Neural cell (in vitro differentiated cells): ENCODE measurements around the gene UBAP2. TPM values are rescaled to one million over a fixed set of nuclear protein-coding genes. Genes with fewer than 3 reads are reported as not detected.

Experiments used
- H2AFZ ChIP-seq: fragments of 200-600, 300-800 bp; sonication (generic), shearing (Covaris generic); 2 replicates; pipeline ENCODE4 v1.6.0; 2014; ENCODE audit warnings: low read depth, mild to moderate bottlenecking, antibody characterized with exemption, low read length, moderate library complexity
- H3F3A ChIP-seq: fragments of 200-600 bp; shearing (Covaris generic); 2 replicates; pipeline ENCODE4 v1.6.1; 2016; ENCODE audit warnings: mild to moderate bottlenecking, moderate library complexity, mixed read lengths, antibody characterized with exemption, low read length; ENCODE audit not compliant: insufficient read depth, poor library complexity, severe bottlenecking
- H3K27ac ChIP-seq: fragments of 200-600, 300-800 bp; sonication (generic), shearing (Covaris generic); 2 replicates; pipeline ENCODE4 v1.5.1; 2014; ENCODE audit warnings: mild to moderate bottlenecking, low read length, moderate library complexity
- H3K27me3 ChIP-seq: fragments of 300-800, 200-600 bp; sonication (generic), shearing (Covaris generic); 2 replicates; pipeline ENCODE4 v1.6.0; 2014; ENCODE audit warnings: mild to moderate bottlenecking, low read depth, low read length, moderate library complexity; ENCODE audit not compliant: insufficient read depth
- H3K36me3 ChIP-seq: fragments of 300-800, 200-600 bp; sonication (generic), shearing (Covaris generic); 2 replicates; pipeline ENCODE4 v1.5.1; 2014; ENCODE audit warnings: mild to moderate bottlenecking, antibody characterized with exemption, low read length, moderate library complexity; ENCODE audit not compliant: insufficient read depth
- H3K4me2 ChIP-seq: fragments of 300-800, 200-600 bp; sonication (generic), shearing (Covaris generic); 2 replicates; pipeline ENCODE4 v1.6.0; 2014; ENCODE audit warnings: mild to moderate bottlenecking, low read length
- H3K4me3 ChIP-seq: fragments of 300-800, 200-600 bp; sonication (generic), shearing (Covaris generic); 2 replicates; pipeline ENCODE4 v1.5.1; 2014; ENCODE audit warnings: mild to moderate bottlenecking, low read length, moderate library complexity
- H3K79me2 ChIP-seq: fragments of 200-600 bp; shearing (Covaris generic); replicated peaks from 2 replicates; pipeline ENCODE4 v1.6.0; 2014; ENCODE audit warnings: mild to moderate bottlenecking, low read length, moderate library complexity; ENCODE audit not compliant: insufficient read depth
- H3K9ac ChIP-seq: fragments of 300-800, 200-600 bp; sonication (generic), shearing (Covaris generic); 2 replicates; pipeline ENCODE4 v1.6.1; 2016; ENCODE audit warnings: mild to moderate bottlenecking, low read length, mixed read lengths
- H3K9me2 ChIP-seq: fragments of 200-600 bp; shearing (Covaris generic); 2 replicates; pipeline ENCODE4 v1.6.1; 2016; ENCODE audit warnings: mild to moderate bottlenecking, low read length, mixed read lengths; ENCODE audit not compliant: insufficient read depth
- H3K9me3 ChIP-seq: fragments of 200-600, 300-800 bp; sonication (generic), shearing (Covaris generic); 2 replicates; pipeline ENCODE4 v1.6.1; 2016; ENCODE audit warnings: mild to moderate bottlenecking, mixed run types, low read length, moderate library complexity, mixed read lengths
- H4K20me1 ChIP-seq: fragments of 200-600 bp; shearing (Covaris generic); 2 replicates; pipeline ENCODE4 v1.6.1; 2016; ENCODE audit warnings: mild to moderate bottlenecking, mixed run types; ENCODE audit not compliant: insufficient read depth
- CTCF ChIP-seq: fragments of 450-650 bp; IDR thresholded peaks from 2 replicates; pipeline ENCODE4 v1.5.1; 2014; ENCODE audit warnings: antibody characterized with exemption, mild to moderate bottlenecking, moderate library complexity; ENCODE audit not compliant: poor library complexity, severe bottlenecking
- EP300 ChIP-seq: fragments of 450-650 bp; conservative IDR thresholded peaks from 2 replicates; pipeline ENCODE4 v1.6.1; 2014; ENCODE audit warnings: antibody characterized with exemption, mild to moderate bottlenecking, moderate library complexity; ENCODE audit not compliant: poor library complexity, severe bottlenecking
- EZH2 ChIP-seq: fragments of 200-600, 300-800 bp; shearing (Covaris generic), sonication (generic); IDR thresholded peaks from 2 replicates; pipeline ENCODE4 v1.6.1; 2014; ENCODE audit warnings: antibody characterized with exemption, low read length, borderline replicate concordance, mild to moderate bottlenecking; ENCODE audit not compliant: insufficient read depth, poor library complexity, severe bottlenecking
- MXI1 ChIP-seq: fragments of 450-650 bp; conservative IDR thresholded peaks from 2 replicates; pipeline ENCODE4 v1.6.1; 2014; ENCODE audit warnings: antibody characterized with exemption, mild to moderate bottlenecking; ENCODE audit not compliant: poor library complexity, severe bottlenecking
- POLR2AphosphoS5 ChIP-seq: IDR thresholded peaks from 2 replicates; pipeline ENCODE4 v1.6.1; 2012
- RAD21 ChIP-seq: fragments of 450-650 bp; conservative IDR thresholded peaks from 2 replicates; pipeline ENCODE4 v1.6.1; 2014; ENCODE audit warnings: antibody characterized with exemption, mild to moderate bottlenecking, moderate library complexity
- REST ChIP-seq: IDR thresholded peaks from 2 replicates; pipeline ENCODE4 v1.6.1; 2012; ENCODE audit warnings: borderline replicate concordance
- SMC3 ChIP-seq: fragments of 450-650 bp; conservative IDR thresholded peaks from 2 replicates; pipeline ENCODE4 v1.6.1; 2014; ENCODE audit warnings: antibody characterized with exemption, mild to moderate bottlenecking, moderate library complexity; ENCODE audit not compliant: poor library complexity
- TAF1 ChIP-seq: IDR thresholded peaks from 2 replicates; pipeline ENCODE4 v1.6.1; 2012; ENCODE audit warnings: low read depth
- polyA plus RNA-seq: library from polyadenylated mRNA; depleted of rRNA; stranded (reverse); fragments of >200 nt; gene quantifications from 2 replicates; pipeline ENCODE4 v1.2.3, GENCODE V29; 2014

UBAP2 gene
- polyA plus RNA-seq, 1 donor from 2014 or later = 9.2 TPM

- no peaks in the 10 kb centered on the region for H3K36me3 ChIP-seq
- H3K4me2 ChIP-seq = no peak overlapping the region
- H3K9me2 ChIP-seq = no peaks in the 10 kb centered on the region
- no peaks in the 10 kb centered on the region for H3K27me3 ChIP-seq
- H3K4me3 ChIP-seq = no peak overlapping the region
- no peak overlapping the region for H3K27ac ChIP-seq
- no peaks in the 10 kb centered on the region for H3F3A ChIP-seq
- H3K9me3 ChIP-seq = no peaks in the 10 kb centered on the region
- peaks cover 8% of the 10 kb centered on the region for H4K20me1 ChIP-seq
- no peak overlapping the region for H3K9ac ChIP-seq
- no peak for TF ChIP-seq CTCF
- no peak for TF ChIP-seq REST
- no peak for TF ChIP-seq SMC3
- TF ChIP-seq MXI1 = no peak
- no peak for TF ChIP-seq POLR2AphosphoS5
- TF ChIP-seq EZH2 = no peak
- TF ChIP-seq EP300 = no peak
- no peak for TF ChIP-seq TAF1
- no peak for TF ChIP-seq RAD21
- H3K79me2 ChIP-seq = peaks cover 89% of the 10 kb centered on the region
- no peak overlapping the region for H2AFZ ChIP-seq
Observed at GRCh38 chr9:33881635-33882034, 167.1 kb downstream of the UBAP2 start.

GRCh38 chr9:33880211-33881089, 168.2 kb downstream of the UBAP2 start:
- no peak for TF ChIP-seq REST
- TF ChIP-seq EP300 = no peak
- TF ChIP-seq TAF1 = no peak
- no peak for TF ChIP-seq MXI1
- no peak for TF ChIP-seq CTCF
- TF ChIP-seq RAD21 = no peak
- TF ChIP-seq EZH2 = no peak
- no peak for TF ChIP-seq POLR2AphosphoS5
- TF ChIP-seq SMC3 = no peak
- no peak overlapping the region for H3K27ac ChIP-seq
- no peak overlapping the region for H3K4me3 ChIP-seq

More at GRCh38 chr9:33880211-33881089, 168.2 kb downstream of the UBAP2 start:
- Histone ChIP-seq H2AFZ (no peak overlapping the region), H3K27me3 (no peaks in the 10 kb centered on the region), H3K9me3 (no peaks in the 10 kb centered on the region), H3K9ac (no peak overlapping the region), H3K4me2 (no peak overlapping the region), H4K20me1 (peaks cover 8% of the 10 kb centered on the region), H3K9me2 (no peaks in the 10 kb centered on the region), H3F3A (no peaks in the 10 kb centered on the region), H3K79me2 (peaks cover 89% of the 10 kb centered on the region), H3K36me3 (no peaks in the 10 kb centered on the region)
